ENCODE data around the gene TCL1A.

TCL1A gene

DNA sequence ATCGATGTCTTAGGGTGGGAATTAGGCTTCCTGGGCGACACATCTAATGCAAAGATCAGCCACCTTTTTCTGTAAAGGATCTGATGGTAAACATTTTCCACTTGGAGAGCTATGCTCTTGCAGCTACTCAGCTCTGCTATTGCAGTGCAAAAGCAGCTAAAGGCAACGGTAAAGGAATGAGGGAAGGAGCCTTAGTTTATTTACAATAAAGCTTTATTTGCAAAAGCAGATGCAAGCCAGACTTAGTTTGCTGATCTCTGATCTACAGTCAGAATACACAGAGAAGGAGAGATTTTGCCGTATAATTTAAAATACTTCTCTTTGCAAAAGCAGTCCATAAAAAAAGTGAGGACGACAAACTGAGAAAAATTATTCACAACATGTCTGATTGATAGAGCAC is 24.5 kb downstream of the TCL1A start:
- DNase-seq (ENCODE audit: extremely low read depth, insufficient read length): no peak
- Histone ChIP-seq H3K27me3 (replicated peaks; ENCODE audit: control insufficient read depth, insufficient read depth, low read length) (no peaks in the 10 kb centered on the region), H3K36me3 (ENCODE audit: control insufficient read depth, insufficient read depth, low read length) (no peaks in the 10 kb centered on the region), H3K4me3 (replicated peaks; ENCODE audit: low read depth, low read length) (no peak overlapping the region)
- TF ChIP-seq, protein P1, sequence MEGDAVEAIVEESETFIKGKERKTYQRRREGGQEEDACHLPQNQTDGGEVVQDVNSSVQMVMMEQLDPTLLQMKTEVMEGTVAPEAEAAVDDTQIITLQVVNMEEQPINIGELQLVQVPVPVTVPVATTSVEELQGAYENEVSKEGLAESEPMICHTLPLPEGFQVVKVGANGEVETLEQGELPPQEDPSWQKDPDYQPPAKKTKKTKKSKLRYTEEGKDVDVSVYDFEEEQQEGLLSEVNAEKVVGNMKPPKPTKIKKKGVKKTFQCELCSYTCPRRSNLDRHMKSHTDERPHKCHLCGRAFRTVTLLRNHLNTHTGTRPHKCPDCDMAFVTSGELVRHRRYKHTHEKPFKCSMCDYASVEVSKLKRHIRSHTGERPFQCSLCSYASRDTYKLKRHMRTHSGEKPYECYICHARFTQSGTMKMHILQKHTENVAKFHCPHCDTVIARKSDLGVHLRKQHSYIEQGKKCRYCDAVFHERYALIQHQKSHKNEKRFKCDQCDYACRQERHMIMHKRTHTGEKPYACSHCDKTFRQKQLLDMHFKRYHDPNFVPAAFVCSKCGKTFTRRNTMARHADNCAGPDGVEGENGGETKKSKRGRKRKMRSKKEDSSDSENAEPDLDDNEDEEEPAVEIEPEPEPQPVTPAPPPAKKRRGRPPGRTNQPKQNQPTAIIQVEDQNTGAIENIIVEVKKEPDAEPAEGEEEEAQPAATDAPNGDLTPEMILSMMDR (IDR thresholded peaks at IDR 0.05; ENCODE audit: insufficient read depth, low read length, poor library complexity, severe bottlenecking): no peak

DNA sequence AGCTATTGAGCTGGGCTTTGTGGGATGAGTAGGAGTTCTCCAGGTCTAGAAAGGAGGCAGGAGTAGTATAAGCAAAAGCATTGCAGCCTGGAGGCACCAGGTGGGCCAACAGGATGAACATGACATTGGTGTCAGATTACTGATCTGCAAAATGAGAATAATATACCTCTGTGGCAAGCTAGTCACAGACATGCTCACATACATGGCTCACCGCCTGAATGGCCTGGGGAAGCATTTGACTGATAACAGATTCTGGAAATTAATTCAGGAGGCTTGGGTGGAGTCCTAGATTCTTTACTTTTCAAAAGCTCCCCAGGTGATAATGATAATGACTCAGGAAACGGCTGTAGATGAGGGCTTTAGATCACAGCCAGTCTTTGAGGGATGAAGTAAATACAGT is 27.0 kb downstream of the TCL1A start:
- H3K4me3 ChIP-seq (replicated peaks; ENCODE audit: low read depth, low read length): no peak overlapping the region
- TF ChIP-seq, protein P1 (IDR thresholded peaks at IDR 0.05; ENCODE audit: insufficient read depth, low read length, poor library complexity, severe bottlenecking): no peak
- H3K36me3 ChIP-seq (ENCODE audit: control insufficient read depth, insufficient read depth, low read length): no peaks in the 10 kb centered on the region
- no peaks in the 10 kb centered on the region for H3K27me3 ChIP-seq (replicated peaks; ENCODE audit: control insufficient read depth, insufficient read depth, low read length)
- DNase-seq (ENCODE audit: extremely low read depth, insufficient read length): no peak

DNA sequence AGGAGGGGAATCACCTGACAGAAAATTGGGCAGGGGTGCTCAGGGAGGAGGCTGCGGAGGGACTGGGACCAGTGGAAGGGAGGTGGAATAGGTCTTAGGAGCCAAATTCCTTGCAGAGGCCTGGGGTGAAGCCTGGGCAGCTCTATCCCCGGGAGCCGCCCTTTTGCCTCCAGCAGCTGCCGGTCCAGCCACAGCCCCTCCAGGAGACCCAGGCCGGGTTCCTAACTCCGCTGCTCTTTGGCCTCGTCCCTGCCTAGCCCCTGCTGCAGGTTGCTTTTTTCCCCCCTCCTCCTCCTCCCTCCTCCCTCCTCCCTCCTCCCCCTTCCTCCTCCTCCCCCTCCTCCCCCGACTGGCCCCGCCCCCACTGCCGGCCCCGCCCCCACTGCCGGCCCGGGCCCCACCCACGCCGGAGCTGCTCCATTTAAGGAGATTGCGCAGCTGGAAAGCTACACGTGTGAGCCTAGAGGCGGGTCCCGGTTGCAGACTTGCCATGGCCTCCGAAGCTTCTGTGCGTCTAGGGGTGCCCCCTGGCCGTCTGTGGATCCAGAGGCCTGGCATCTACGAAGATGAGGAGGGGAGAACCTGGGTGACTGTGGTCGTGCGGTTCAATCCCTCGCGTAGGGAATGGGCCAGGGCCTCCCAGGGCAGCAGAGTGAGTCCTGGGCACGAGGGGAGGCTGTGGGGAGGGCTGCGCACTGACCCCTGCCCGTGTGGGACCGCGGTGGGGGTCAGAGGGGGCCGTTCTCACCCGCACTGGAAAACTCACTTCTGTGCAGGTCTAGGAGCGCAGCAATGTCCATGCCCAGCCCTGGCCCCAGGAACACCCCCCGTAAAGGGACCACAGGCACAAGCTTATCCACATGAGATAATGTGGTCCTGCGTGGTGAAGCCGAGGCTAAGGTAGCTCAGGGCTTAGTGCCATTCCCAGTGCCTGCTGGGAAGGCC is 27.7 kb downstream of the TCL1A start, which contains the start of gene TCL1B:
Gene TCL1B, plus strand, starts transcription at position 449 of the 945 bp plus-strand sequence. Its CDS starts 42 bp downstream, at position 491.
- H3K27me3 ChIP-seq (replicated peaks; ENCODE audit: control insufficient read depth, insufficient read depth, low read length): no peaks in the 10 kb centered on the region
- H3K36me3 ChIP-seq (ENCODE audit: control insufficient read depth, insufficient read depth, low read length): no peaks in the 10 kb centered on the region
- H3K4me3 ChIP-seq (replicated peaks; ENCODE audit: low read depth, low read length): no peak within 1 kb of the TSS
- DNase-seq (ENCODE audit: extremely low read depth, insufficient read length): no peak
- TF ChIP-seq, protein P1 (IDR thresholded peaks at IDR 0.05; ENCODE audit: insufficient read depth, low read length, poor library complexity, severe bottlenecking): no peak

DNA sequence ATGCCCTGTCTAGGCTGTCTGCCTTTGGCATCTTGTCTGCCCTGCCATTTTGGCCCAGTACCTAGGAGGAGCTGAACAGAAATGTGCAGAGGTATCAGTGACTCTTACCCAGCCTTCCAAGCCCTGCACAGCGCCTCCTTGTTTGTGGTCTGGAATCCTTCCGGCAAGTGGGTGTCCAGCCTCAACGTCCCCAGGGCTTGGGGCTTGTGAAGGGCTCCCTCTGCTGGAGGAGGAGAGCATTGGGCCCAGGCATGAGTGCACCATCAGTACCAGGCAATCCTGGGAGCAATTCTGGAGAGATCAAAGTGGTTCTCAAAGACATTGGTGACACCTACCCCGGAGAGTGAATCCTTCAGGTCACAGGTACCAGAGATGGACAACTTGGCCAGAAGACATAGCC is 30.1 kb downstream of the TCL1A start:
- TF ChIP-seq, protein P1 (IDR thresholded peaks at IDR 0.05; ENCODE audit: insufficient read depth, low read length, poor library complexity, severe bottlenecking): peak; percentile 96
- Histone ChIP-seq H3K36me3 (ENCODE audit: control insufficient read depth, insufficient read depth, low read length) (no peaks in the 10 kb centered on the region), H3K4me3 (replicated peaks; ENCODE audit: low read depth, low read length) (no peak overlapping the region), H3K27me3 (replicated peaks; ENCODE audit: control insufficient read depth, insufficient read depth, low read length) (no peaks in the 10 kb centered on the region)
- DNase-seq (ENCODE audit: extremely low read depth, insufficient read length): no peak

DNA sequence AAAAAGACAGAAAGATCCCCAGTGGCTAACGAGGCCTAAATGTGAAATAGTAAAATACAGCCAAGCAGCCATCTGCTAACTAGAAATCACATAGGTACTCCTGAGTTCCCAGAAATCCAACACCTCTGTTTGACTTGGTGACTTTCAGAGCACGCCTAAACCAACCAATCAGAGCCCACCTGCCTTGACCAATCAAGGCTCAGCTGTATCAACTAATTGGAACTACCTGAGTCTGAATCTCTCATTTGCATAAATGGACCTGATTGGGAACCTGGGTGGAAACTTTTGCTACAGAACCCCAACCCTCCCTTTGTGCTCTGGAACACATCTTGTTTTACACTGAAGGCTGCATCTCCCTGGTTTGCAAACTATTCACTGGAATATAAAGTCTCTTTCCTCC is 32.8 kb downstream of the TCL1A start:
- TF ChIP-seq, protein P1 (IDR thresholded peaks at IDR 0.05; ENCODE audit: insufficient read depth, low read length, poor library complexity, severe bottlenecking): no peak

More for the DNA sequence above, 32.8 kb downstream of the TCL1A start:
- no peak overlapping the region for H3K4me3 ChIP-seq (replicated peaks; ENCODE audit: low read depth, low read length)
- H3K36me3 ChIP-seq (ENCODE audit: control insufficient read depth, insufficient read depth, low read length): no peaks in the 10 kb centered on the region
- DNase-seq (ENCODE audit: extremely low read depth, insufficient read length): no peak
- no peaks in the 10 kb centered on the region for H3K27me3 ChIP-seq (replicated peaks; ENCODE audit: control insufficient read depth, insufficient read depth, low read length)

Data from GM06990 (cell line).